Trophoblast cell (in vitro differentiated cells and primary cell): ENCODE data around the gene ZNF217.
"Not testable (repeated sequence)": the region's sequence is repeated elsewhere in the genome, so short reads cannot be mapped to it uniquely, and the experiment has no call there.

Source experiments
- DNase-seq, 2 donors: peaks; one replicate each; pipeline ENCODE4 v3.0.0-alpha.2; 2016
- H2AFZ ChIP-seq: 2 replicates; pipeline ENCODE4 v1.6.1; 2013; ENCODE audit warnings: low read length, moderate library complexity, mild to moderate bottlenecking; ENCODE audit not compliant: insufficient read depth, poor library complexity
- H2AK5ac ChIP-seq: 2 replicates; pipeline ENCODE4 v1.6.1; 2013; ENCODE audit warnings: mild to moderate bottlenecking, low read length
- H2BK120ac ChIP-seq: 2 replicates; pipeline ENCODE4 v1.6.1; 2013; ENCODE audit warnings: low read length, mild to moderate bottlenecking, moderate library complexity; ENCODE audit not compliant: insufficient read depth, poor library complexity
- H2BK12ac ChIP-seq: 2 replicates; pipeline ENCODE4 v1.6.1; 2013; ENCODE audit warnings: mild to moderate bottlenecking, low read length, moderate library complexity
- H2BK5ac ChIP-seq: 2 replicates; pipeline ENCODE4 v1.6.1; 2013; ENCODE audit warnings: low read length, low read depth, moderate library complexity, mild to moderate bottlenecking; ENCODE audit not compliant: poor library complexity
- H3K14ac ChIP-seq: 2 replicates; pipeline ENCODE4 v1.6.1; 2013; ENCODE audit warnings: mild to moderate bottlenecking, low read length
- H3K18ac ChIP-seq: 2 replicates; pipeline ENCODE4 v1.6.1; 2013; ENCODE audit warnings: mild to moderate bottlenecking, low read length
- H3K23ac ChIP-seq: 2 replicates; pipeline ENCODE4 v1.6.1; 2013; ENCODE audit warnings: low read length
- H3K27ac ChIP-seq: 2 replicates; pipeline ENCODE4 v1.5.1; 2013; ENCODE audit warnings: low read depth, mild to moderate bottlenecking, inconsistent platforms, low read length, moderate library complexity
- H3K27me3 ChIP-seq: 2 replicates; pipeline ENCODE4 v1.6.1; 2013; ENCODE audit warnings: inconsistent platforms, mild to moderate bottlenecking, low read length, moderate library complexity; ENCODE audit not compliant: insufficient read depth
- H3K36me3 ChIP-seq, 2 experiments: 1 replicate in 1 of 2; 2 replicates in 1 of 2; pipeline ENCODE4 v1.6.1; 2013; ENCODE audit warnings: low read length in 2 of 2, mild to moderate bottlenecking in 2 of 2, moderate library complexity in 1 of 2; ENCODE audit not compliant: insufficient read depth in 2 of 2, control insufficient read depth in 1 of 2
- H3K4ac ChIP-seq: 2 replicates; pipeline ENCODE4 v1.6.1; 2013; ENCODE audit warnings: low read depth, mild to moderate bottlenecking, low read length, moderate library complexity
- H3K4me1 ChIP-seq, 2 experiments: 1 replicate in 1 of 2; 2 replicates in 1 of 2; pipeline ENCODE4 v1.6.1; 2013; ENCODE audit warnings: low read length in 2 of 2, mild to moderate bottlenecking in 2 of 2, moderate library complexity in 1 of 2; ENCODE audit not compliant: insufficient read depth in 2 of 2, control insufficient read depth in 1 of 2
- H3K4me2 ChIP-seq: 2 replicates; pipeline ENCODE4 v1.6.1; 2013; ENCODE audit warnings: inconsistent platforms, mild to moderate bottlenecking, low read length, moderate library complexity
- H3K4me3 ChIP-seq: 2 replicates; pipeline ENCODE4 v1.5.1; 2013; ENCODE audit warnings: mild to moderate bottlenecking, low read depth, low read length, inconsistent platforms
- H3K79me1 ChIP-seq: one replicate; pipeline ENCODE4 v1.6.1; 2013; ENCODE audit warnings: low read length
- H3K79me2 ChIP-seq: 2 replicates; pipeline ENCODE4 v1.6.1; 2013; ENCODE audit warnings: low read length, mild to moderate bottlenecking; ENCODE audit not compliant: control insufficient read depth, insufficient read depth, poor library complexity
- H3K9ac ChIP-seq: 2 replicates; pipeline ENCODE4 v1.6.1; 2013; ENCODE audit warnings: mild to moderate bottlenecking, low read length
- H3K9me3 ChIP-seq: 2 replicates; pipeline ENCODE4 v1.6.1; 2013; ENCODE audit warnings: low read depth, mild to moderate bottlenecking, control low read depth, inconsistent platforms, low read length; ENCODE audit not compliant: insufficient read depth
- H4K12ac ChIP-seq: 2 replicates; pipeline ENCODE4 v1.6.1; 2013; ENCODE audit warnings: low read depth, mild to moderate bottlenecking, low read length, moderate library complexity
- H4K8ac ChIP-seq: 2 replicates; pipeline ENCODE4 v1.6.1; 2013; ENCODE audit warnings: low read depth, mild to moderate bottlenecking, low read length, moderate library complexity
- H4K91ac ChIP-seq: one replicate; pipeline ENCODE4 v1.6.1; 2013; ENCODE audit warnings: low read depth, mild to moderate bottlenecking, low read length, moderate library complexity
- WGBS: extraction: QIAGEN DNeasy Blood & Tissue Kit; methylation state at CpG from one replicate; pipeline ENCODE4 v1.1.7; 2013; ENCODE audit warnings: missing lambda C conversion rate; ENCODE audit not compliant: insufficient read length, insufficient coverage; ENCODE audit errors: extremely low coverage; 5-methylcytosine and 5-hydroxymethylcytosine counted together

Gene ZNF217

GRCh38 chr20:53631909-53632662 lies 38.4 kb upstream of the ZNF217 start:
- Histone ChIP-seq H2BK12ac (no peak overlapping the region), H4K12ac (no peak overlapping the region), H3K4ac (no peak overlapping the region), H3K4me1 (no peaks in the 10 kb centered on the region), H3K27me3 (no peaks in the 10 kb centered on the region), H3K79me1 (no peaks in the 10 kb centered on the region), H3K14ac (no peak overlapping the region), H3K27ac (no peak overlapping the region), H2BK120ac (no peak overlapping the region), H2BK5ac (no peak overlapping the region), H4K91ac (no peak overlapping the region), H3K18ac (no peak overlapping the region), H3K4me2 (no peak overlapping the region), H4K8ac (no peak overlapping the region), H3K36me3 (no peaks in the 10 kb centered on the region), H3K4me3 (no peak overlapping the region), H3K79me2 (no peaks in the 10 kb centered on the region), H2AK5ac (no peak overlapping the region), H2AFZ (no peak overlapping the region), H3K9ac (no peak overlapping the region), H3K9me3 (no peaks in the 10 kb centered on the region), H3K23ac (no peak overlapping the region)
- DNase-seq, result peak; percentile 85 to 89
- no CpG with 5 or more reads among the region's 12 CpGs for WGBS

DNA sequence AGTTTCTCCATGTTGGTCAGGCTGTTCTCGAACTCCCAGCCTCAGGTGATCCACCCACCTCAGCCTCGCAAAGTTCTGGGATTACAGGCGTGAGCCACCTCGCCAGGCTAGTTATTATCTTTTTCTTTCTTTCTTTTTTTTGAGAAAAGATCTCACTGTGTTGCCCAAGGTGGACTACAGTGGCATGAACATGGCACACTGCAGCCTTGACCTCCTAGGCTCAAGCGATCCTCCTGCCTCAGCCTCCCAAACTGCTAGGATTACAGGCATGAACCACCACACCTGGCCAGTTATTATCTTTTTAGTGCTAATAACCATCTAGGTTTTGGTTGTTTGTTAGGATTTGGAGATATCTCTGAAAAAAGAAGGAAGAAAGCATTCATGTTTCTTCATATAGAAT lies 35.8 kb upstream of the ZNF217 start:
- Histone ChIP-seq H3K4me3 (no peak overlapping the region), H3K4me1 (no peaks in the 10 kb centered on the region), H3K14ac (no peak overlapping the region), H2BK120ac (no peak overlapping the region), H3K9ac (no peak overlapping the region), H3K9me3 (no peaks in the 10 kb centered on the region), H3K79me2 (no peaks in the 10 kb centered on the region), H3K18ac (no peak overlapping the region), H4K91ac (no peak overlapping the region), H3K4me2 (no peak overlapping the region), H3K27me3 (no peaks in the 10 kb centered on the region), H3K4ac (no peak overlapping the region), H4K12ac (no peak overlapping the region), H2BK5ac (no peak overlapping the region), H3K23ac (no peak overlapping the region), H3K36me3 (no peaks in the 10 kb centered on the region), H3K27ac (no peak overlapping the region), H4K8ac (no peak overlapping the region), H2AK5ac (no peak overlapping the region), H3K79me1 (no peaks in the 10 kb centered on the region), H2BK12ac (no peak overlapping the region), H2AFZ (no peak overlapping the region)
- DNase-seq, result no peak
- WGBS, result no CpG with 5 or more reads among the region's 5 CpGs

DNA sequence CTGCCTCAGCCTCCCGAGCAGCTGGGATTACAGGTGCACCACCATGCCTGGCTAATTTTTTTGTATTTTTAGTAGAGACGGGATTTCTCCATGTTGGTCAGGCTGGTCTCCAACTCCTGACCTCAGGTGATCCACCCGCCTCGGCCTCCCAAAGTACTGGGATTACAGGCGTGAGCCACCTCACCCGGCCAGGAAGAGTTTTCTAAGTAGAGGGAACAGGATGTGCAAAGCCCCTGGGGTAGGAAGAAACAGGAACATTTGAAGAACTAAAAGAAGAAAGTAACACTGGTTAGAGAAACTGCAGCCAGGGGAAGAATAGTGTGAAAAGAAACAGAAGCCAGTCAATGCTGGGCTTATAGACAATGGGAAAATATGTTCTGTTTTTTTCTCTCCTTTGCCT lies 35.1 kb upstream of the ZNF217 start:
- not testable (repeated sequence) for H3K27ac ChIP-seq, H3K79me2 ChIP-seq, H3K23ac ChIP-seq, H3K9ac ChIP-seq, H3K36me3 ChIP-seq, H3K4me3 ChIP-seq, H3K9me3 ChIP-seq, H3K14ac ChIP-seq, H2BK12ac ChIP-seq, H3K4me1 ChIP-seq, H3K79me1 ChIP-seq, H2BK120ac ChIP-seq, H2AK5ac ChIP-seq, H4K8ac ChIP-seq, H4K91ac ChIP-seq, H2AFZ ChIP-seq, H3K4ac ChIP-seq, H3K4me2 ChIP-seq, H3K18ac ChIP-seq, DNase-seq, H3K27me3 ChIP-seq, H4K12ac ChIP-seq, H2BK5ac ChIP-seq
- WGBS, result no CpG with 5 or more reads among the region's 6 CpGs

DNA sequence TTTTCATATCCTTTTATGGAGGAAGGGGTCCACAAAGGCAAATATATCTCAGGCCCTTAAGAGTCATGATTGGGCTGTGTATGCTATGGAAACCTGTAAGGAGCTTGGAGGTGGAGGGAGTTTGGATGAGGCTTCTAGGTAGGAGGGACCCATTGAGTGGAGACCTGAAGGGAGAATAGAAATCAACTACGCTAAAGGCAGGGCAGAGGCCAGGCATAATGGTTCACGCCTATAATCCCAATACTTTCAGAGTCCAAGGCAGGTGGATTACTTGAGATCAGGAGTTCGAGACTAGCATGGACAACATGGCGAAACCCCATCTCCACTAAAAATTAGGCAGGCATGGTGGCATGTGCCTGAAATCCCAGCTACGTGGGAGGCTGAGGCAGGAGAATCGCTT lies 34.4 kb upstream of the ZNF217 start:
- H3K23ac ChIP-seq, result no peak overlapping the region
- H2AFZ ChIP-seq, result no peak overlapping the region
- H3K27me3 ChIP-seq, result no peaks in the 10 kb centered on the region
- H2BK12ac ChIP-seq, result no peak overlapping the region
- no peak overlapping the region for H4K91ac ChIP-seq
- H3K36me3 ChIP-seq, result no peaks in the 10 kb centered on the region
- H2AK5ac ChIP-seq, result no peak overlapping the region
- no peak overlapping the region for H3K18ac ChIP-seq
- no peak overlapping the region for H2BK120ac ChIP-seq
- H3K4me2 ChIP-seq, result no peak overlapping the region
- no peak for DNase-seq
- no peaks in the 10 kb centered on the region for H3K79me2 ChIP-seq
- no peak overlapping the region for H3K9ac ChIP-seq
- H3K27ac ChIP-seq, result no peak overlapping the region
- no CpG with 5 or more reads among the region's 6 CpGs for WGBS
- no peak overlapping the region for H3K4ac ChIP-seq
- no peak overlapping the region for H4K12ac ChIP-seq
- H2BK5ac ChIP-seq, result no peak overlapping the region
- peaks cover 8% of the 10 kb centered on the region for H3K79me1 ChIP-seq
- H3K4me3 ChIP-seq, result no peak overlapping the region
- H3K14ac ChIP-seq, result no peak overlapping the region
- no peaks in the 10 kb centered on the region for H3K4me1 ChIP-seq
- no peaks in the 10 kb centered on the region for H3K9me3 ChIP-seq
- no peak overlapping the region for H4K8ac ChIP-seq
